ENCODE results near the gene SPIRE1. TPM values are rescaled to one million over a fixed set of nuclear protein-coding genes. Genes with fewer than 3 reads are reported as not detected.

The SPIRE1 gene
- total RNA-seq, 1 donor from 2014 or later = 15.7 TPM

DNA sequence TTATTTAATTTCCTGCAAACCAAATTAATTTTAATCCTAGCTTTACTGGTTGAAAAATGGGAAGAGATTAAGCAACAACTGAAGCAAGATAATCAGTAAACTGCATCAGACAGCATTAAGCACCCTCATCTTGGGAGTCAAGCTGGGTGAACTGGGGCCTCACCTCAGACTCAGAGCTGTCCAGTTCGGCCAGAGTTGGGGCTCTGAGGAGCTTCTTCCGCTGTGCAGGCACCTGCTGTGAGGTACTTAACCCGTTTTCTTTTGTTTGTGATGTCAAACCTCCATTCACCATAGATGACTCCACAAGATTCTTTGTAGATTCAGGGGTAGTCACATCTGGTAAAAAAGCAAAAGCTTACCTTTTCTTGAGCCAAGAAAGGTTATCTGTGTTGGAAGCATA lies 178.4 kb downstream of the SPIRE1 start:
- Histone ChIP-seq H3K9me3 (no peaks in the 10 kb centered on the region), H3K4me1 (no peaks in the 10 kb centered on the region), H3K27me3 (no peaks in the 10 kb centered on the region), H3K36me3 (peaks cover 0 to 14% of the 10 kb centered on the region in 2 donors), H3K27ac (no peak overlapping the region), H3K4me3 (no peak overlapping the region)
- DNase-seq (ENCODE audit: extremely low spot score in 2 of 2) = no peak
- TF ChIP-seq POLR2AphosphoS5 (IDR thresholded peaks at IDR 0.05; ENCODE audit: insufficient read depth in 1 of 2, low read depth in 1 of 2) = no peak
- no peak for TF ChIP-seq POLR2A (IDR thresholded peaks at IDR 0.05)
- TF ChIP-seq, protein P1, sequence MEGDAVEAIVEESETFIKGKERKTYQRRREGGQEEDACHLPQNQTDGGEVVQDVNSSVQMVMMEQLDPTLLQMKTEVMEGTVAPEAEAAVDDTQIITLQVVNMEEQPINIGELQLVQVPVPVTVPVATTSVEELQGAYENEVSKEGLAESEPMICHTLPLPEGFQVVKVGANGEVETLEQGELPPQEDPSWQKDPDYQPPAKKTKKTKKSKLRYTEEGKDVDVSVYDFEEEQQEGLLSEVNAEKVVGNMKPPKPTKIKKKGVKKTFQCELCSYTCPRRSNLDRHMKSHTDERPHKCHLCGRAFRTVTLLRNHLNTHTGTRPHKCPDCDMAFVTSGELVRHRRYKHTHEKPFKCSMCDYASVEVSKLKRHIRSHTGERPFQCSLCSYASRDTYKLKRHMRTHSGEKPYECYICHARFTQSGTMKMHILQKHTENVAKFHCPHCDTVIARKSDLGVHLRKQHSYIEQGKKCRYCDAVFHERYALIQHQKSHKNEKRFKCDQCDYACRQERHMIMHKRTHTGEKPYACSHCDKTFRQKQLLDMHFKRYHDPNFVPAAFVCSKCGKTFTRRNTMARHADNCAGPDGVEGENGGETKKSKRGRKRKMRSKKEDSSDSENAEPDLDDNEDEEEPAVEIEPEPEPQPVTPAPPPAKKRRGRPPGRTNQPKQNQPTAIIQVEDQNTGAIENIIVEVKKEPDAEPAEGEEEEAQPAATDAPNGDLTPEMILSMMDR (IDR thresholded peaks at IDR 0.05) = no peak
- intact Hi-C loops (cut with DNase I) = no loop called here

GRCh38 chr18:12478269-12479047 lies 179.4 kb downstream of the SPIRE1 start:
- peaks cover 0 to 14% of the 10 kb centered on the region in 2 donors for H3K36me3 ChIP-seq
- no peak overlapping the region for H3K27ac ChIP-seq
- no peaks in the 10 kb centered on the region for H3K27me3 ChIP-seq
- no peaks in the 10 kb centered on the region for H3K9me3 ChIP-seq
- TF ChIP-seq, protein P1 (IDR thresholded peaks at IDR 0.05) = no peak
- no peak for TF ChIP-seq POLR2AphosphoS5 (IDR thresholded peaks at IDR 0.05; ENCODE audit: insufficient read depth in 1 of 2, low read depth in 1 of 2)
- TF ChIP-seq POLR2A (IDR thresholded peaks at IDR 0.05) = no peak
- intact Hi-C loops (cut with DNase I) = no loop called here
- no peak overlapping the region for H3K4me3 ChIP-seq
- no peak for DNase-seq (ENCODE audit: extremely low spot score in 2 of 2)
- no peaks in the 10 kb centered on the region for H3K4me1 ChIP-seq

GRCh38 chr18:12477606-12478005 lies 180.3 kb downstream of the SPIRE1 start:
- no peak overlapping the region for H3K27ac ChIP-seq
- intact Hi-C loops (cut with DNase I) = no loop called here
- TF ChIP-seq POLR2A (IDR thresholded peaks at IDR 0.05) (no peak), POLR2AphosphoS5 (IDR thresholded peaks at IDR 0.05; ENCODE audit: insufficient read depth in 1 of 2, low read depth in 1 of 2) (no peak)
- TF ChIP-seq, protein P1 (IDR thresholded peaks at IDR 0.05) = no peak
- H3K9me3 ChIP-seq = no peaks in the 10 kb centered on the region
- no peaks in the 10 kb centered on the region for H3K27me3 ChIP-seq
- DNase-seq (ENCODE audit: extremely low spot score in 2 of 2) = no peak
- no peaks in the 10 kb centered on the region for H3K4me1 ChIP-seq
- H3K4me3 ChIP-seq = no peak overlapping the region
- peaks cover 0 to 14% of the 10 kb centered on the region in 2 donors for H3K36me3 ChIP-seq

DNA sequence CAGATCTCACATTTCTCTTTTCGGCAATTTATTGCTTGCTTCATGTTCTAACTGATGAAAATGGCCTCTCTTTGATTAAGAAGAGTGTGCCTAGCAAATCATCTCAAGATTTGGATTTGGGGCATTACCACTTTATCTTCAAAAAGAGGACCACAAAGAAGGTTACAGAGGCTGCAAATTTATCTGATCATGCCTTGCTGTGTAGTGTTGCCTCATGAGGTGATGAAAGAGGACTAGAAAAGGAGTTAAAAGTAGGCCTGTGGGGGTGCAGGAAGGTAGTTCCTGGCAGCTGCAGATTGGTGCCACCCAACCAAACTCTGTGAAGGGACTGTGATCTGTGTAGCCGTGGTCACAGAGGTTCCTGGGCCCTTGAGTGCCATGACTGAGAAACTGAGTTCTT lies 181.0 kb downstream of the SPIRE1 start:
- TF ChIP-seq, protein P1 (IDR thresholded peaks at IDR 0.05) = no peak
- no peak for TF ChIP-seq POLR2AphosphoS5 (IDR thresholded peaks at IDR 0.05; ENCODE audit: insufficient read depth in 1 of 2, low read depth in 1 of 2)
- TF ChIP-seq POLR2A (IDR thresholded peaks at IDR 0.05) = no peak
- no peak overlapping the region for H3K27ac ChIP-seq
- H3K27me3 ChIP-seq = no peaks in the 10 kb centered on the region
- no peak overlapping the region for H3K4me3 ChIP-seq
- intact Hi-C loops (cut with DNase I) = no loop called here
- H3K4me1 ChIP-seq = no peaks in the 10 kb centered on the region
- peaks cover 0 to 14% of the 10 kb centered on the region in 2 donors for H3K36me3 ChIP-seq
- DNase-seq (ENCODE audit: extremely low spot score in 2 of 2) = no peak
- no peaks in the 10 kb centered on the region for H3K9me3 ChIP-seq

GRCh38 chr18:12474876-12475275 lies 183.0 kb downstream of the SPIRE1 start:
- no peak for DNase-seq (ENCODE audit: extremely low spot score in 2 of 2)
- Histone ChIP-seq H3K27me3 (no peaks in the 10 kb centered on the region), H3K9me3 (no peaks in the 10 kb centered on the region), H3K36me3 (peaks cover 0 to 14% of the 10 kb centered on the region in 2 donors), H3K27ac (no peak overlapping the region), H3K4me1 (no peaks in the 10 kb centered on the region), H3K4me3 (no peak overlapping the region)
- intact Hi-C loops (cut with DNase I) = no loop called here
- TF ChIP-seq POLR2A (IDR thresholded peaks at IDR 0.05) = no peak
- TF ChIP-seq POLR2AphosphoS5 (IDR thresholded peaks at IDR 0.05; ENCODE audit: insufficient read depth in 1 of 2, low read depth in 1 of 2) = no peak
- TF ChIP-seq, protein P1 (IDR thresholded peaks at IDR 0.05) = no peak
